SHP77 treated with DMSO at 0.1 percent for 48 hours (cell line): ENCODE data around the gene SLIT2.

Experiments used
- DNase-seq: peaks from one replicate; lab custom pipeline; 2025; lab: John Stamatoyannopoulos, UW

SLIT2 gene

GRCh38 chr4:20266215-20267082 is 14.7 kb downstream of the SLIT2 start:
- no peak for DNase-seq

DNA sequence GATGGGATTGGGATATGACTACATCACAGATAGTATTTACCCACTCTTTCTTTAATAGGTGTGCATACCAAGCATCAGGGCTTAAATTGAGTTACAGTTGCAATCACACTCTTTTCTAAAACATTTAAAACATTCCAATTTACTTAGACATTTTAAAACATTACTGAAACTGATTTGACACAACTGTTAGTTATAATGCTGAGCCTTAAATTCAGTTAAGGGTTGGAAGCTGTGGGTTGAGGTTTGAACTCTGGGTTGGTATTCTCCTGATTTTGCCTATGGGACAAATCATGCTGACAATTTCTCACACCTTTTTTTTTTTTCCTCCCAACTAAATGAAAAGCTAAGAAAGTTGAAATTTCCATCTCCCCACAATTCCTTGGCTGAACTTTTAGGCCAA is 16.3 kb downstream of the SLIT2 start:
- DNase-seq, result no peak

- DNase-seq, result no peak
Measured at GRCh38 chr4:20269320-20269719, 17.6 kb downstream of the SLIT2 start.

GRCh38 chr4:20271950-20272349 is 20.2 kb downstream of the SLIT2 start:
- no peak for DNase-seq

DNA sequence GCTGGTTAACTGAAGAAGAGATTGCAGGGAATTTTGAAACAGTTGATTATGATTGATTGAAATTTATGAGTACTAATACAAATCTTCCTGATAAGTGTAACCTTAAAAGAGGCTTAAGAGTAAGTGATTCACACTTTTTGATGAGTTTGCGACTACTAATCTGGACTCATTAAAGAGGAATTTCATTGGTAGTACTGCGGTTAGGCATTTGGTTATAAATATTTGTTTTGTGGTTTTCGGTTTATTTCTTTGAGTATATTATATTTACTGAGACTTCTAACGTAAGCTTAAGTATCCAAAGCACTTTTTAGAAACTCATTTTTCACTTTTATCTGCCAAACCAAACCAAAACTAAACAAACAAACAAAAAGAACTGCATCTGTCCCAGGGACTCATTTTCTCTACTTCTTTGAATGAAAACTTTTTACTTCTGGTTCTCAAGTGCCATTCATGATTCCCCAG is 20.7 kb downstream of the SLIT2 start:
- no peak for DNase-seq

GRCh38 chr4:20273793-20274192 is 22.1 kb downstream of the SLIT2 start:
- no peak for DNase-seq

- DNase-seq, result no peak
Measured at GRCh38 chr4:20276848-20277247, 25.1 kb downstream of the SLIT2 start.

DNA sequence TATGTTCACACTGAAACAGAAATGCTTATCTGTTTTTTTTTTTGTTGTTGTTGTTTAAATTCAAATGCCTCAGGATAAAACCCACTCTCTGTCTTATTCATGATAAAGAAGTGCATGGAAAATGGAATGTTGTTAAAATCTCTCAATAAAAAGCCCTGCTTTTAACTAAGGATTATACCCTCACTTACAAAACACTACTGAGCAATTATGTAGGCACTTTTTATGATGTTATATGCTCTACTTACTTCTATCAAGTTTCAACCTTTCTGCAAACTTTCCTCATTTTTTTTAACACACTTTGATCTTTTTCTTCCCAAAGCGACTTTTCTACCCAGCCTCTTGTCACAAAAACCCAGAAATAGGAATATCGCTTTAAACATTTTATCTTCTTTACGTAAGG is 26.5 kb downstream of the SLIT2 start:
- no peak for DNase-seq

- no peak for DNase-seq
Measured at GRCh38 chr4:20279381-20279780, 27.7 kb downstream of the SLIT2 start.

GRCh38 chr4:20281453-20281852 is 29.7 kb downstream of the SLIT2 start:
- DNase-seq, result no peak

DNA sequence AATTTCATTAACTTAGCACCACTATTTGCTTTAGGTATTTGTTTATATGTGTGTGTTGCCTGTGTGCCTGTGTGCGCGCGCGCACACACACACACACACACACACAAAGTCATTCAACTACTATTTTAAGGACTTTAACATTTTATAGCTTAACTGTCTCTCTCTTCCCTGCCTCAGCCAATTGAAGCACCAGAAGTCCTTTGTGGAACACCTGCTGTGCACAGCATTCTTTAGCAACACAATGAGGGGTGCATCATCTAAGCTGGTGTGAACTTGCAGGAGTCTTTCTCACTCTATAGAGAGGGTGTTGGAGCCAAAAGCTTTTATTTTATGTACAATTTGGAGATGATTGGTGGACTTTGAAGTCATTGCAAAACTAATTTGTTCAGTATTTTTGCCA is 31.3 kb downstream of the SLIT2 start:
- no peak for DNase-seq

- no peak for DNase-seq
Measured at GRCh38 chr4:20284990-20285389, 33.3 kb downstream of the SLIT2 start.

DNA sequence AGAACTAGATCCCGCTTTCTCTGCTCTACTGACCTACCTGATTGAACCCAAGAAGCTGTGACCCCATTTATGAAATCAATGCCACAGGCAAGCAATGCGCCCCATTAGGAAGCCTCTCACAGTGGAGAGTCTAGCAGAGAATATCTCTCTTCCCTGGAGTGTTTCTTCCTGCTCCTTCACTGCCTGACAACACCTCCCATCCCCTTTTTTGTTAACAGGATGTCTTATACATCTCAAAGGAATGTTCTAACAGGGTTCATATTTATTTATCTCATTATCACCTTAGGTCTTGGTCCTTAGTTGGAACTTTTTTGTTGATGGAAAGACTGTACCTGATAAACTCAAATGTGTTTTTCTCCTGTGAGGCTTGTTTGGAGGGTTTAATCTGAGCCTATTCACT is 35.5 kb downstream of the SLIT2 start:
- no peak for DNase-seq

- DNase-seq, result no peak
Measured at GRCh38 chr4:20288047-20288650, 36.4 kb downstream of the SLIT2 start.

DNA sequence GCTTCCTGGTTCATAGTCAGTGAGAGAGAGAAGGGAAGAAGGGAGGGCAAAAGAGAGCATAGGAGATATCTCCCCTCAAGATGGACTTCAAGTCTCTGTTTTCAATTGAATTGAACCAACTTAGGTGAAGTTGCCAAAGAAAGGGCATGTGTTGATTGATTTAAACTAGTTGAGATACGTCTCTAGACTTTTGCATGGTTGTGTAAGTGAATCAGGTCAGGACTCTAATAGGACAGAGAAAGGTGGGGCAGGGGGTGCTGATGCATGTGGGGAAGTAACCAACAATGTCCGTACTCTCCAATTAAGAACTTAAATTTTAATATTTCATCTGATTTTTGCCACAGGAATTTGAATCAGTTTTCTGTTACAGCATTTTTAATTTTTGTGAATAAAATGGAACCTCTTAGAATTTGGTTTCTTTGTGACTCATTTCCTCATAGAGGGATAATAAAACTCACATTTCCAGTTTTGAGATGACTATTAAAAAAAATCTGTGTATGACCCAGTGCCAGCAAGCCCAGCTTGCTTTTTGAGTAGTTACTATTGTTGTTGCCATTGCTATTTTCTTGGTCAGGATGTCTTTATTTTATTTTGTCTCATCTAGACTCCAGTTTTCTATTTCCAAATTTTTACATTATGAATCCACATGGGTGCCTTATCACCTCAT is 37.3 kb downstream of the SLIT2 start:
- DNase-seq, result no peak

DNA sequence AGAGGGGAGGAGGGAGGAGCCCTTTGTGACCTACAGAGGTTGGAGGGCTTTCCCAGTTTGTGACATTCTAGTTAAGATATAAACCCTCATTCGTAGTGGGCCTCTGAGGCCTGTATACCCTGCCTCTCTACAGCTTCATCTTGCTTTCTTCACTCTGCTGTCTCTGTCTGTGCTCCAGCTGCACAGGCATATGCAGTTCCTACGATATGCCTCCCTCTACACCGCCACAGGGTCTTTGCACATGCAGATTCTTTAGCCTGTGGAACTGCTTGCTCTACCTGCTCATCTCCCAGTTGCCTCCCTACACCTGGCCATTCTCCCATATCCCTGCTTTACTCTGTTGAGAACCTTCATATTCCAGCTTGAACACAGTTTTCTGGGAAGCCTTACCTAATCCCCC is 38.1 kb downstream of the SLIT2 start:
- DNase-seq, result no peak

DNA sequence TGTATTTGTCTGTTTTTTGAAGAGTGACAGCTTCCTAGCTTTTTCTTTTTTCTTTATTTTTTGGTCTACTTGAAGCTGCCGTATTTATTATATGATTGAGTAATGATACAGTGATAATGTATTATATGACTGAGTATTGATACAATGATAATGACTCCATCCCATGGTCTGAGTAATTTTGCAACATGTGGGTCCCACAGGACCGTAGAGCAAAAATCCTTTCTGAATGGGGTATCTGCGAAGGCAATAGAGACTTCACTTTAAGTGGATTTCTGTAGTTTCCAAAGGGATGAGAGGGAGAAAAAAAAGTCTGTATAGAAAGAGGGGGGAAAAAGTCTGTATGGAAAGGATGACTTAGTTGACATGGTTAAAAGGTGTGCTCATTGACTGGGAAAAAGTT is 41.0 kb downstream of the SLIT2 start:
- DNase-seq, result no peak

- no peak for DNase-seq
Measured at GRCh38 chr4:20297261-20297660, 45.6 kb downstream of the SLIT2 start.

- no peak for DNase-seq
Measured at GRCh38 chr4:20297783-20298182, 46.1 kb downstream of the SLIT2 start.

- no peak for DNase-seq
Measured at GRCh38 chr4:20298455-20298854, 46.8 kb downstream of the SLIT2 start.

GRCh38 chr4:20298986-20299385 is 47.3 kb downstream of the SLIT2 start:
- no peak for DNase-seq

DNA sequence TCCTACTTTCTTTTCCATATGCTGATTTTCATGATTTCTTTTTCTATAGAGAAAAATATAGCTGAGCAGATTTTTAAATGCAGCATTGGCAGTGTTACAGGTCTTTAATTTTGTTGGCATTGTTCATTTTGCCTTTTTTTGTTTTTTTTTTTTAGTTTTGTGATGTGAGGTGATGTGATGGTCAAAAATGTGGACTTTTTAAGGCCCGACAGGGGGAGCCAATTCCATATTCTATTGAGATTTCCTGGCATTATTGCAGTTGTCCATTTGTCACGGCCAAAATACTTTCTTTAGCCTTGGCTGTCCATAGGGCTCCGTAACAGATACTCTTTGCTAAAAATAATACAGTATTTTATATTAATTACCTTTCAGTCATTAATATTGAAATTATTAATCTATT is 47.8 kb downstream of the SLIT2 start:
- no peak for DNase-seq

- DNase-seq, result no peak
Measured at GRCh38 chr4:20301161-20301560, 49.5 kb downstream of the SLIT2 start.
